Loucy (cell line): ENCODE results near the gene MRFAP1L1.

Experiments
- CTCF ChIP-seq: fragments of 200-600 bp; sonication (generic); conservative IDR thresholded peaks from 2 replicates; pipeline ENCODE4 v1.5.1; 2014; ENCODE audit warnings: mild to moderate bottlenecking, antibody characterized with exemption, low read length
- EZH2phosphoT487 ChIP-seq: fragments of 200-600 bp; IDR thresholded peaks from 2 replicates; pipeline ENCODE4 v1.6.1; 2018; ENCODE audit warnings: antibody characterized with exemption, mild to moderate bottlenecking, moderate library complexity, borderline replicate concordance

GRCh38 chr4:6742989-6743388 is 33.3 kb upstream of the MRFAP1L1 start:
- TF ChIP-seq CTCF (no peak), EZH2phosphoT487 (no peak)
